GM18867 (cell line): ENCODE results near the gene SLC6A17.

Experiments used
- ATAC-seq: cut with Tn5 transposase; IDR thresholded peaks from one replicate; pipeline ENCODE4 v1.9.1; 2021; ENCODE audit warnings: mild to moderate bottlenecking, moderate library complexity; ENCODE audit not compliant: unreplicated experiment

Gene SLC6A17

DNA sequence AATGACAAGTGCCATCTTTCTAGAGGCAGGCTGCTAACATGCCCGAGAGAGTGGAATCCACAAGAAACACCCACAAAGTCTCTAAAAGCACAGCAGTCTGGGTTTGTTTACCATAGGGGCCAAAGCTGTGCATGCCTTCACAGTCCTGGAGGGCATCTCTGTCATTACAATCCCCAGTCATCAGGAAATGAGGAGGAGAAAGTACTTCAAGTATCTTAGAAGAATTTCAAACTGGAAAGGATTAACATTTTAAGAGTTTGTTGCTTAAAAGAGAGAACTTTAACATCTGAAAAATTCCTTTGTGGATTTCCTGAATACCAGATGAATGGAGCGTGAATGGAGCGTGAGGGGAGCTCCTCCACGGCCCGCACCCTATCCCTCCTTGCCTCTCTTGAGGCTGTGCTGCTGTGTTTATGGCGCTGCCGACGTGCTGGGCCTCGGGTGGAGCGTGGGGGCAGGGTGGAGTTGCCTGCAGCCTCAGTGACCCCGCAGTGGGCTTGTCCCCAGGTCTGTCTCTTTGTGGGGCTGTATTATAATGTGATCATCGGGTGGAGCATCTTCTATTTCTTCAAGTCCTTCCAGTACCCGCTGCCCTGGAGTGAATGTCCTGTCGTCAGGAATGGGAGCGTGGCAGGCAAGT, 23.3 kb downstream of the SLC6A17 start:
- no peak for ATAC-seq

DNA sequence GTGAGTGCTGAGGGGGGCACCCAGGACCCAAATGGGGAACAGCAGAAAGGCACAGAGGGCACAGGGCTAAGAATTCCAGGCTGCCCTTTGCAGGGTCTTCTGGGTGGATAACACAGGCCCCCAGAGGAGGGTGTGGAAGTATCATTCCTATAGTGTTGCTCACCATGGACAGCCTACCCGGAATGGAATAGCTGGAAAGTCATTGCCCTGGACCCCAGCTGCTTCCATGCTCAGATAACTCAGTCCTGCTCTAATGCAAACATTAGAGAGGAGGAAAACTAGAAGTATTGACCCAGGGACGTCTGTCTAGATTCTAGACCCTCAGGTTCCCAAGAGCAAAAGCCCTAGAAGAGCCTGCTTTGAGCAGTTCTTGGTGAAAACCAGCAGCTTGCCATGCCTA, 24.7 kb downstream of the SLC6A17 start:
- no peak for ATAC-seq

DNA sequence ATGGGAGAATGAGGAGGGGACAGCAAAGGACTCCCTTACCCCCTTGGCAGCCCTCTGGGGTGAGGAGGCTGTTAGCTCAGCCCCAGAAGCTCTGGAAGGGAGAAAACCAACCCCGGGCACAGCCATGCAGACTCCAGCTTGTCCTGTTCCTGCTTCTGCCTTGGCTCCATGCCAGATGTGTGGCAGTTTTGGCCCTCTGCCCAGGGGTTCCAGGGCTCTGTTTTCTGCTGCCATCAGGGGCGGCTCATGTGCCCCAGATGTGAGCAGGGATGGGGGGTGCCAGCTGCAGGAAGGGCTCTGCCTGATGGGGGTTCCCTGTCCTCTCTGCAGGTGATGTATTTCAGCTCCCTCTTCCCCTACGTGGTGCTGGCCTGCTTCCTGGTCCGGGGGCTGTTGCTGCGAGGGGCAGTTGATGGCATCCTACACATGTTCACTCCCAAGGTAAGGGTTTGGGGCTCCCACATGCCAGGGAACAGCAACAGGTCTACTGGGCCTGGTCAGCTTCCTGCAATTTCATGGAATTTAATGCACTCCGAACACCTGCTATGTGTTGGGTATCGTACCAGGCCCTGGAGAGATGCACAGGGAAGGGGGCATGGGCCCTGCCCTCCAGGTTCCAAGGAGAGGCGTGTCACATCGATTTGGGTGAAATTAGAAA, 26.1 kb downstream of the SLC6A17 start:
- ATAC-seq, result no peak

DNA sequence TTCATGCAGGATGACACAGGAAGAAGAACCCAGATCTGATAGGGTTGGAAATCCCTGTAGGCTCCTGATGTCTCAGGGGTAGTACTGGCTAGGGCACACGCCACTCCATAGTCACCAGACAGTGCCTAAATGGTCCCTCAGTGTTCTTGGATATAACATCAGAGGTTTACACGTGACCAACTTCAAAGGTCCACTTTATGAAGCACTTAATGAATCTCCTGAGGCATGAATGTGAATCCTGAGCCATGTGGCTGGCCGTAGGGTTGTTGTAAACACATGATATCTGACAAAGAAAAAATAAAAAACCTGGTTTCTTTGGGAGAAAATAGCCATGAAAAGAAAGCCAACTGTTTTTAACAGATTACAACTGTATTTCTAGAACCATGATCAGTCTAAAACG, 27.5 kb downstream of the SLC6A17 start:
- ATAC-seq, result no peak

DNA sequence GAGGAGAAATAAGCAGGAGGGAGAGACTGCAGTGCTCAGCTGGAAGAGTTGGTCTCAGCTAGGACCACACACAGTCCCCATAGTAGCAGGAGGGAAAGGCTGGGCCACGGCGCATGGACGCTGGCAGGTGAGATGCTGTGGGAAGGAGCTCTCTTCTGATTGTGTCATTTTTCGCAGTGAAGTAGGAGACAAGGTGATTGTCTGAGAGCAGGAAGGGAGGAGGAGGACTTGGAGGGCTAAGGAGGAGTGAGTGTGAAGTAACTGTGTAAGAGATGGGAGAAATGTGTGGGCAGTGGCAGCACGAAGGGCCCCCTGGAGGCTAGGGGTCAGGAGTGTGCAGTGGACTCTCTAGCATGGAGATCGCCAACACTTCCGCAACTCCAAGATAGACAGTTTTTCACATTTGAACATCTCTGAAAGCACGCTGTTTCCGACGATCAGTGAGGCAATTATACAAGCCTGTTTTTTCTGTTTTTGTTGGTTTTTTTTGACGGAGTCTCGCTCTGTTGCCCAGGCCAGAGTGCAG, 33.4 kb downstream of the SLC6A17 start:
- no peak for ATAC-seq

DNA sequence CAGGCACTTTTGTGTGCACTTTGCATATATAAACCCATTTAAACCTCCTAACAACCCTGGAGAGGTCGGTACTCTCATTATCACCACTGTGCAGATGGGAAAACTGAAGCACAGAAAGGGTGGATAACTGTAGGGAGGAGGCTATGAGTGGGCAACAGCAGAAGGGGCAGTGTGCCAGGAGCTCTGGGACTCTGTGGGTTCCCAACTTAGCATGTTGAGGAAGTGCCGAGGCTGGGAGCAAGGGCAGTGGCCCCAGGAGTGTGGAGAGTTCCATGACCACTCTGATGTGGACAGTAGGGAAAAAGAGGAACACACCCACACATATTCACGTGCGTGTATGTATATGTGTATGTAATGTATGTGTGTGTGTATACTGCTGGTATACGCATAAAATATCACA, 34.2 kb downstream of the SLC6A17 start:
- no peak for ATAC-seq

DNA sequence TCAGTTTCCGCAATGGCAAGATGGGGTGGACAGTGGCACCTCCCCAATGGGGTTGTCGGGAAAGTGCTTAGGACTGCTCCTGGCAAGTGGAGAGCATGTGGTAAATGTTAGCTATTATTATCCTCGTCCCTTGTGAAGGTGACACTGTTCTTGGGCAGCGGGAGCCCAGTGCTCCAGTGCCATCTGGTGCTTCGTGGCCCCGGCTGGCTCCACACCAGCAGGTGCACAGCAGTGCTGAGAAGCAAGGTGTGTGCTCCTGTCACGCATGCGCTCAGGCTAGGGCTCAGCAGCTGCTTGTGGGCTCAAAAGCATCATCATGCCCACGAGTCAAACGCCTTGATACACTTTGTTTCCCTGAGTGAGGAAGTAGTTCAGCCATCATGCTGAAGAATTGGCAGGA, 34.9 kb downstream of the SLC6A17 start:
- no peak for ATAC-seq

DNA sequence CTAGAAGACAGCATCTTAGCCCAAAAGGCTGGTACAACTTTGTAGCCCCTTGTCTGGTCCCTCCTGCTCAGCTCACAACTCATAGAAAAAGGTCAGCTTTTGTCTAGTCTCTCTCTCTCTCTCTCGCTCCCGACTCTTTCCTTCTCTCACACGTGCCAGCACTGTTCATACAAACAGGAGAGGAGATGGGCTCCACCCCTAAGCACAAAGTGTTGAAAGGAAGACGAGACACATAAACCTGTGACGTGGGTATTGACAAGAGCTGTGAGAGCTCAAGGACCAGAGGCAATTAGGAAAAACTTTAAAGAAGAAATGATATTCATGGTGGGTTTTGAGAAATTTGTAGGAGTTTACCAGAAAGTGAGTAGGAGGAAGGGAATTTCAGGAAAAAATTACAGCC, 36.3 kb downstream of the SLC6A17 start:
- no peak for ATAC-seq

DNA sequence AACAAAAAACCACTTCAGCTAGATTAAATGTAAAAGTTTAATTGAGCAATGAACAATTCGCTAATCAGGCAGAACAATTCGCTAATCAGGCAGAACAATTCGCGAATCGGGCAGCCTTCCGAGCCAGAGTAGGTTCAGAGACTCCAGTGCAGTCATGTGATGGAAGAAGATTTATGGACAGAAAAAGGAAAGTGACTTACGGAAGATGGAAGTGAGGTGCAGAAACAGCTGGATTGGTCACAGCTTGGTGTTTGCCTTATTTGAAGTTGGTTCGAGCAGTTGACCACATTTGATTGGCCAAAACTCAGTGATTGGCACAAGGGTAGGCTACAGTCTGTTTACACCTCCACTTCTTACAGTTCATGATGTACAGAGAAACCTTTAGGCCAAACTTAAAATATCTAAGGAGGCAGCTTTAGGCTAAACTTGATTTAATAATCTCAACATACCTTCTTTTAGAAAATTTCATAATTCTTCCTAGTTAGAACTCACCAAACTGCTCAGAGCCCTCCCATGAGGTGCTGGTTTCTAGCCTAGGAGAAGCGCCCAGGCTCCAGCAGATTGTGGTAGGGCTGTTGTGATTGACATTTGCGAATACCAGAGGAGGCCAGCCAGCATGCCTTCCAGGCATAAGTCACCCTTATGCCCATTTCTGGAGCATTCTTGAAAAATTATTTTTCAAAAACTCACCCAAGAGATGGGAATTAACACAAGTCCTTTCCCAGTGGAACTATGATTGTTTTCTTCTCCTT, 37.0 kb downstream of the SLC6A17 start:
- ATAC-seq, result no peak

DNA sequence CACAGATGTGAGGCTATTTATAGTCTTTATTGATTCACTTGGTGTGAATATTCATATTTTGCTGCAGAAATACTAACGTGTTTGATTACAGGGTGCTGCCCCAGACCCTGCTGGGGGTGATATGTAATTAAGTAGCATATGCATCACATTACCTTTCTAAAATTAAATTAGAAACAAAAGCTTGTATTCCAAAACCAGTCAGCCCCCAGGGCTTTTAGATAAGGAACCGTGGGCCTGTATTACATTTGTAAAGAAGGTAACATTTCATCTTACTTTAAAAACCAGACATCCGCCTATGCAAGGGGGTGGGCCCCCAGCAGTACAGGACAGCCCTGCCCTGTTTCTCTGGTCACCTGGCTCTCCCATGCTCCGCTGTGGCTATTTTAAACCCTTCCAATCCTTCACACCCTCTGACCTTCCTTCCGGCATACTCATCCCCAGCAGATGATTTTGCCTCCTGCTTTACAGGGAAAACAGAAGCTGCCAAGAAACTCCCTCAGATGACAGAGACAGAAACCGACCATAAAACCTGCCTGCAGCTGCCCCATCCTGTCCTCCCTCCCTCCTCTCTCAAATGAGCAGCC, 37.8 kb downstream of the SLC6A17 start:
- no peak for ATAC-seq

DNA sequence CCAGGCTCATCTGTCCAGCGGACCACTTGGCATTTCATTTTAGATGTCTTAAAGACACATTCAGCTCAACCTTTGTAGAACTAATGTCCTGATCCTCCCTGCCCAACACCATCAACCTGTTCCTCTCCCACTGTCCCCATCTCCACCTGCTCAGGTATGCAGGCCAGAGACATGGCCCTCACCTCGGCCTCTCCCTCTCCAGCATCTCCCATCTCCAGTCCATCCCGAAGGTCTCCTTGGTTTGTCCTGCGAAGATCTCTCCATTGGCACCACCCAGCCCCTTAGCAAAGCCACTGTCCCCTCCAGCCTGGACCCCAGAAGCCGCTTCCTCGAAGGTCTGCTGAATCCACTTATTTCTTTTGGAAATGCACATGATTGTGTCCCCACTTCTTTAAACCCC, 38.9 kb downstream of the SLC6A17 start:
- no peak for ATAC-seq

DNA sequence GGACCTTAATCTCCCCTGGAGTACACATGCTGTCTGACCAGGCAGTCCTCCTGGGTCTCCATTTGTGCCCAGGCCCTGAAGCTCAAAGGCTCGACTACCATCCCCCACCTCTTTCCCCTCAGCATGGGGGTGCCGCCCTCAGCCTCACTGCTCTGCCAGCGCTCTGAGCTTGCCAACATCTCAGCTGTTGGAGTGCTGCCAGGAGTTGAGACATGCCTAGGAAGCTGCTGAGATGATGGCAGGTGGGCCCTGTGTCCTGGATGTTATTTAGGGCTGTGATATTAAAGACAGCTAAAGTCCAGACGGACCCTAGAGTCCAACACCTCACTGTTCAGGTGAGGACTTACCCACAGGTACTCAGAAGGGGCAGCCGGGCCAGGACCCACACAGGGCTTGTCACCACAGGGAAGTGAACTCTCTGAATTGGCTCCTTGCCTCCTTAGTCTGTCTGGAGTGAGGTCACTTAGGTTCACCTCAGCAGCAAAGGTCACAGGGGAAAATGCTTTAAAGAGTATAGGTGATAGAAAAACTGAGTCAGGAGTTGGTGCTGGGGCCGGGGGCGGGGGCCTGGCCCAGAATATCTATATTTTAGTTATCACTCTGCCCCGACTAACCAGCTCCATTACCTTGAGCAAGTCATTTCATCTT, 40.1 kb downstream of the SLC6A17 start:
- ATAC-seq, result no peak

DNA sequence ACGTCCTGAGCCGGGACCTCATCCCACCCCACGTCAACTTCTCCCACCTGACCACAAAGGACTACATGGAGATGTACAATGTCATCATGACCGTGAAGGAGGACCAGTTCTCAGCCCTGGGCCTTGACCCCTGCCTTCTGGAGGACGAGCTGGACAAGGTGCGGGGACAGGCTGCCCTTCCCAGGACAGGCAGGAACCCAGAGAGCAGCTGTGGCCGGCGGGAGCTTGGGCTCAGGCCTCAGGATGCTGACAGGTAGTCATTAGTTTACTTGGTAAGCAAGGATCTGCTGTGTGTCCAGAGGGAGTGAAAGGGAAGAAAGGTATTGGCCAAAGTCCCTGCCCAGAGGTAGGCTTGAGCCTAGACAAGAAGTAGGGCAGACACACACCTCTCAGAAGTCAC, 42.2 kb downstream of the SLC6A17 start:
- ATAC-seq, result no peak

DNA sequence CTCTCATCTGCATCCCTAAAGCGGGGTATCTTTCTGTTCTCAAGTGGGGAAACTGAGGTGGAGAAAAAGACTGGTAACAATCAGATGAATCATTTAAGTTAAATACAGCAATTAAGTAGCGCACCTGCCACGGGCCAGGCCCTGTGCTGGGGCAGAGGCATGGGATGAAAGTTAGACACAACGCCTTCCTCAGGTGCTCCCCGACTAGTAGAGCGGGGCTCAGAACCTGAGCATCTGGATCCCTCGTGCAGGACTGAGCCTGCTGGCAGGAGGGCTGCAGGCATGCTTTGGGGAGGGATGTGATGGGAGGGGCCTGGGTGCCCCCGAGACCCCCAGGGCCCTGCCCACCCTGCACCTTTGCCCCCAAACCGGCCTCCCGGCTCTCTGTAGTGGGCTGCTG, 44.9 kb downstream of the SLC6A17 start:
- ATAC-seq, result no peak

DNA sequence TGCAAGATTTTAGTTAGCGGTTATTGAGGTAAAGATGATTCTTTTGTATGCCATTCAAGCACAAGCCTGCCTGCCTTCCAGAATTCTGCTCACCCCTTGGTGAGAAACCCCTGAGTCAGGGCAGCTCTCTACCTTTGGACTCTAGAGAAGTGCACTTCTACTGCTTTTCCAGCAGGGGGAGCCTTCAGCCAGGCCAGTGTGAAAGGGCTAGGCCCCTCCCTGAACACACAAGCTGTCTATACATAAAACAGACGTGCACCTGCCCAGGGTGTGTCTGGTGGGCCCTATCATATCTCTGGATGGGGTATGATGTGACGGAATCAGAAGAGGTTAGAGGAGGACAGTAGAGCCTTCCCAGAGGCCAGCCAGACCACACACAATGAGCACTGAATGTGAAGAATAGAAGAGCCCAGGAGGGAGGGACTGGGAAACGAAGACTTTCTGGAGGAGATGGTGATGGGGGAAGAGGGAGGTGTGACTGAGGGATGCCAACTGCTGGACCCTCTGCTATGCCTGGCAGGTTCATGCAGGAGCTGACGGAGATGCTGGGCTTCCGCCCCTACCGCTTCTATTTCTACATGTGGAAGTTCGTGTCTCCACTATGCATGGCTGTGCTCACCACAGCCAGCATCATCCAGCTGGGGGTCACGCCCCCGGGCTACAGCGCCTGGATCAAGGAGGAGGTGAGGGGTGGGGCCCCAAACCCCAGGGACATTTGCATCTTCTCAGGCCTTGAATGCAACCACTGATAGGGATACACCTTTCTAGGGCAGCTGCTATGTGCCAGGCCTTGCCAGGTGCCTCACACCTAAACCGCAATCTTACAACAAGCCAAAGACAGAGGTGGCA, 46.8 kb downstream of the SLC6A17 start:
- peak; percentile 62 for ATAC-seq

DNA sequence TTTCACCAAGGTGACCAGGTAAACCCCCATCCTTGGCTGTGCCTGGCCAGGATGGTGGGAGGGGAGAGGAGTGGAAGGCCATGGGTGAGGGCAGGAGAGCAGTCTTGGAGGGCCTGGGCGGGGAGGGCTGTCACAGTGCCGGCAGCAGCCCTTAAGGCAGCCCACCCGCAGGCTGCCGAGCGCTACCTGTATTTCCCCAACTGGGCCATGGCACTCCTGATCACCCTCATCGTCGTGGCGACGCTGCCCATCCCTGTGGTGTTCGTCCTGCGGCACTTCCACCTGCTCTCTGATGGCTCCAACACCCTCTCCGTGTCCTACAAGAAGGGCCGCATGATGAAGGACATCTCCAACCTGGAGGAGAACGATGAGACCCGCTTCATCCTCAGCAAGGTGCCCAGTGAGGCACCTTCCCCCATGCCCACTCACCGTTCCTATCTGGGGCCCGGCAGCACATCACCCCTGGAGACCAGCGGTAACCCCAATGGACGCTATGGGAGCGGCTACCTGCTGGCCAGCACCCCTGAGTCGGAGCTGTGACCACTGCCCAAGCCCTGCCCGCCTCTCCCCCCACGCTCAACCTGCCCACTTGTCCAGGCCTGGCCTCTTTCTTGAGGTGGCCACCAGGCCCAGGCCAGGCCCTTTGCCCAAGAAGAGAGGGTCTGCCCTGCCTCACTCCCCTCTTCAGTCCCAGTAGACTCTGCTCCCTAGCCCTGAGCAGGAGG, 47.8 kb downstream of the SLC6A17 start:
- ATAC-seq, result no peak

DNA sequence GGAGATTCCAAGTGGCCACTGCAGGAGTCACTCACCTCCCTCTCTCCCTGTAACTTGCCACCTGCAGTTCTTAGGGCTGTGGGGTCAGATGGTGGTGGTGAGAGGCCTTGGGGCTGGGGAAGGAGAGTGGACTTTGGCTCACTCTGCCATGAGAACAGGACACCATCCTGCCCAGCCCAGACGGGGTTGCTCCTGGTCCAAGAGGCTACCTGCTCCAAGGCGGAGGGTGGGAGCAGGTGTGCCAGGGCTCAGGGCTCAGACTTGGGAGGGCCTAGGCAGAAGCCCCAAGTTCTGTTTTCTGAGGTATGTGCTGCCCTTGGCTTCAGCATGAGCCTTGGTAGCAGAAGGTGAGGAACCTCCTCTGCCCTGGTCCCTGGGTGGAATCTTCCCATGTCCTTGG, 48.5 kb downstream of the SLC6A17 start:
- ATAC-seq, result no peak

DNA sequence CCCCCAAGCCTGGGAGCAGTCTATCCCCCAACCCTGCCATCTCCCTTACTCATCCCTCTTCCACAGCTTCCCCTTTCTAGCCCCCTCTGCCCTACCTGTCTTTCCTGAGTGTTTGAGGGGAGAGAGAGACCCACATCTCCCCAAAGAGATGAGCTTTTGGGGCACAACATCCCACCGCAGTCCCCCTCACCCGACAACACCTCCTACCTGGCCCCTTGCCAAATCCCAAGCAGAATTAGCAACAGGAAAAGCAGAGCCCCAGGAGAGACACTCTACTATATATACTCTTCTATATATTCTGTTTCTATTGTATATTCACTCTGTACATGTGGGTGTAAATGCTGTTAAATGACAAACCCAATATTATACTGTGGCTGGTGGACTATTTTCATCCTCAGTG, 49.9 kb downstream of the SLC6A17 start:
- ATAC-seq, result no peak

DNA sequence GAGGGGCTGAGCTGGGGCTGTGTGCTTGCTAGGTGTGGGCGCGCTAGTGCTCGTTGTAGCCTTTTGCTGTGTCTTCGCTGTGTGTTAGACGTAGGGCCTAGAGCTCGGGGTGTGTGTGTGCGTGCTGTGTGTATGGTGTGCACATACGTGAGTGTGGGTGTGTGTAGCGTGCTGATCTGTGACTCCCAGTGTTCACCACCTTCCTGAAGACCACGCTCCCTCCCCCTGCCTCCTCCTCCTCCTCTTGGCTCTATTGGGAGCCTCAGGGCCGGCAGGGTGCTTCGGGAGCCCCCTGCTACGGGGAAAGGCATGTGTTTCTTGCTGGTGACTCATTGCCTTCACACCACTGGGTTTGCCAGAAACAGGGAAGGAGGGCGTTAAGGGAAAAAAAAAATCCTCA, 50.4 kb downstream of the SLC6A17 start:
- ATAC-seq, result no peak
